Tongue (tissue), 2 donors: Measurements from ENCODE around the gene APOBR. TPM values are rescaled to one million over a fixed set of nuclear protein-coding genes. Genes with fewer than 3 reads are reported as not detected.
"Not testable (repeated sequence)": the region's sequence is repeated elsewhere in the genome, so short reads cannot be mapped to it uniquely, and the experiment has no call there.

Experiments used
- DNase-seq: peaks from one replicate; pipeline ENCODE4 v3.0.0-alpha.2; 2015
- total RNA-seq: library from RNA; depleted of rRNA; stranded (reverse); fragments of >200 nt; gene quantifications from one replicate; pipeline ENCODE4 v1.2.3, GENCODE V29; 2014

APOBR gene
- total RNA-seq, 1 donor from 2014 or later = 0.92 TPM

DNA sequence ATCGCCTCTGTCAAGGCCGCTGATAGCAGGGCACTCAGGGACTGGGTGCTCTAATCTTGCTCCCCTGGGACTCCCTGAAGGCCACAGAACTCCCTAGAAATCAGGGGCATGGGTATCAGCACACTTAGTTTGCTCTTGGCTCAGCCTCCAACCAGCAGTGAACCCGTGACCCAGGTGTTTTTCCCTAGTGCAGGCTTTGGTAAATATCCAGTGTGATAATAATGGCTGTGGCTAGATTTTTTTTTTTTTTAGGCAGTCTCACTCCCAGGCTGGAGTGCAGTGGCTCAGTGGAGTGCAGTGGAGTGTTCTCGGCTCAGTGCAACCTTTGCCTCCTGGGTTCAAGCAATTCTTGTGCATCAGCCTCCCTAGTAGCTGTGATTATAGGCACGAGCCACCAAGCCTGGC, 34.0 kb downstream of the APOBR start:
- no peak for DNase-seq

DNA sequence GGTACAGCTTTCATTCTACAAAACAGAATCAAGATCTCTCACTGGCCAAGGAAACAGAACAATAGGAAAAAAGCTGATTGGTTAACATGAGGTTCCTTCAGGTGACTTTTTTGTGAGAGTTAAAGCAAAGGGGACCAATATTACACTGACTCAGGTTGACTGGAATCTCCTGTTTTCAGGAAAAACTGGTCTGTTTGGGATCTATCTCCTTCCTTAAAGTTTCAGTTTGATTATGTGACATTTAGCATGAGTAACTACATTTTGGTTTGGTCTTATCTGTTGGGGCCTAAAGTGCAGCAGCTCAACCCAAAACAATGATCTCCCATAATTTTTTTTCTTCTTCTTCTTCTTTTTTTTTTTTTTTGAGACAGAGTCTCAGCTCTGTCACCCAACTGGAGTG, 34.7 kb downstream of the APOBR start:
- DNase-seq = no peak

DNA sequence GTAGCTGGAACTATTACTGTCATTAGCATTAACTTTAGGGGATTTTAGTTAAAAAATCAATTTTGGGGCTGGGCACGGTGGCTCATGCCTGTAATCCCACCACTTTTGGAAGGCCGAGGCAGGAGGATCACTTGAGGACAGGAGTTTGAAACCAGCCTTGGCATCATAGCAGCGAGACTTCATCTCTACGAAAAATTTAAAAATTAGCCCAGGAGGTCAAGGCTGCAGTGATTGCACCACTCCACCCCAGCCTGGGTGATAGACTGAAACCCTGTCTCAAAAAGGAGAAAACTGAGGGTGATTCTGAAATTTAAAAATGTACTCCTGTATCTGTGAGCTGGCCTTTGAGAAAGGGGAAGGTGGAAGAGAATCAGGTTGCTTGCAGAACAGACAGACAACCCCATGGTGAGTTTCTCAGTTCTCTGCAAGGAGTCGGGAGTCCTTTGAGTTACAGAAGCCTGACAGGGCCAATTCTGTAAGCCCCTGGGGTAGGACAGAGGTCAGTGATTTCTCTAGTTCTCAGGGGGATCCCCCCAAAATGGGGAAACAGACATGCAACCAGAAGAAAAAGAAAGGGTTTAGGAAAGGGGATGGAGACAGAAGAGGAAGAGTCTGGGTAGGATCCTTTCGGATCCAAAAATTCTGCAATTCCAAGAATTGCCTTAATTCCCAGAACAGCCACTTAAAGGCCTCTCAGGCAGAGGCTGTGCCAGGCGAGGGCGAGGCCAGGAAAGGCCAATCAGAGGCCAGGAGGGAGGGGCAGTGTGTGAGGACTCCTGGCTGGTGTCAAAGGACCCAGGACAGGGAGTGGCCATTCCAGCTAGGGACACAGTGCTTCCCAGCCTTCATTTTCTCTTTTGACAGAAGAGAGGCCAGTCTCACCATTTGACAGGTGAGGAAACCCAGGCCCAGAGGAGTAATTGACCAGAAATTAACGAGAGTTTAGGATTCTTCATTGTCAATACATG, 37.6 kb downstream of the APOBR start:
- peak; percentile 21 for DNase-seq

DNA sequence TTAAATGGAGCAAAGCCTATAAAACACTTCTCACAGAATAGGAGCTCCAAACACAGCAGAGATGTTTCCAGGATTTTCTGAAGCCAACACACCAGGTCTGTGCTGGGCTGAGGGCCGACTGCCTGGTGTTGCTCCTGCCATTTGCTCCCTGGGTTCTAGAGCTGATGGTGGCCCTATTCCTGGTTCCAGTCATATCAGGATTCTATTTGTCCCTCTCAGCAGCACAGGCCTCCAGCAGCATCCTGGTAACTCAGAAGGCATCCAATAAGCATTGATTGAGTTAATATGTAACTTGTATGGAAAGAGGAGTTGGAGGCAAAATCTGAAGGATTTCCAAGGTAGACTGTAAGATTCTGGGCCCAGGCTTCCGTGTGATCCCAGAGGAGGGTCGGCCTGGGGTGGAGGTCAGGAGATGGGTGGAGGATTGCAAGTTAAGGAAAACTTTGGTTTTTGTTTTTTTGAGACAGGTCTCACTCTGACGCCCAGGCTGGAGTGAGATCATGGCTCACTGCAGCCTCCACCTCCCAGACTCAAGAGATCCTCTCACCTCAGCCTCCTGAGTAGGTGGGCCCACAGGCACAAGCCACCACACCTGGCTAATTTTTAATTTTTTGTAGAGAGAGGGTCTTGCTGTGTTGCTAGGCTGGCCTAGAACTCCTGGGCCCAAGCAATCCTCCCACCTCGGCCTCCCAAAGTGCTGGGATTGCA, 38.7 kb downstream of the APOBR start:
- no peak for DNase-seq

DNA sequence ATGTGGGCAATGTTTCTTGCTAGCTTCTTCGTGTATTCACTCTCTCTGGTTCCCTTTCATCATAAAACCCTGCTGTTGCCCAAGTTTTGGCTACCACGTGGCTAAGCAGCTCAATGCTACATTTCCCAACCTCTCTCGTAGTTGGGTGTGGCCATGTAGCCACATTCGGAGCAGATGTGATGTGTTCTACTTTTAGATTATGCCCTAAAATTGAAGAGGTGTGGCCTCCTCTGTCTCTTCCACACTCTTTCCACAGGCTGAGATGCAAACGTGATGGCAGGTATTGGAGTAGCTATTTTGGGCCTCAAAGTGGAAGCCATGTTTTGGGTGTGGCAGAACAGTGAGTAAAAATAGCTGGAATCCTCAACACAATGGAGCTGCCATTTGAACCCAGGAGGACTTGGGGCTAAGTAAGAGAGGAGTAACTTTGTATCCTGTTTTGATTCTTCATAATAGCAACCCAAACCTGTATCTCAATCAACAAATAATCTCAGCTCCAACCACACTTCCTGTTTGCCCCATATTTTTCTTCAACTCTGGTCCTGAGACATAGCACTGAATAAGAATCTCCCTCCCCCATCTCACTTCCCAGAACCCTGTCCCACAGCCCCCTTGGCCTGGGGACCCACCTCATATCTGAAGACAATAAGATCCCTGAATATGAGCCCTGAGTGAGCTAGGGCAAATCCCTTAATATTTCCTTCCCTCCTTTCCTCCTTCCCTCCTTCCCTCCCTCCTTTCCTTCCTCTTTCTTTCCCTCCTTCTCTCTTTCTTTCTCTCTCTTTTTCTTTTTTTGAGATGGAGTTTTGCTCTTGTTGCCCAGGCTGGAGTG, 40.3 kb downstream of the APOBR start:
- DNase-seq = no peak

DNA sequence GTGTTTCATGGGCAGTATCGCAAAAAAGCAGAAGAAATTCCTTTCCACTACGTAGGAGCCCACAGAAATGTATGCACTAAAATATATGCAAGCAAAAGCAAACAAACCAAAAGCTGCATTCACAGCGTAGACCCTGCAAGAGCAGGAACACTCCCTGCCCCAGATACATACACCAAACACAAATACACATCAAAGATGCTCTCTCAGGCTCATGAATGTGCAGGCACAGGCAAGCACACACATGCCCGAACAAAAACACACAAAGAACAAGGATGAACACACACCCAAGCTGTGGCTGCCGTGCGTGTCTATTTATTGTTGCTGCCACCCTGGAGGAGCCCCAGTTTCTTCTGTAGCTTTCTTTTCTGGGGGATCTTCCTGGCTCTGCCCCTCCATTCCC, 42.6 kb downstream of the APOBR start:
- peak; percentile 69 for DNase-seq

DNA sequence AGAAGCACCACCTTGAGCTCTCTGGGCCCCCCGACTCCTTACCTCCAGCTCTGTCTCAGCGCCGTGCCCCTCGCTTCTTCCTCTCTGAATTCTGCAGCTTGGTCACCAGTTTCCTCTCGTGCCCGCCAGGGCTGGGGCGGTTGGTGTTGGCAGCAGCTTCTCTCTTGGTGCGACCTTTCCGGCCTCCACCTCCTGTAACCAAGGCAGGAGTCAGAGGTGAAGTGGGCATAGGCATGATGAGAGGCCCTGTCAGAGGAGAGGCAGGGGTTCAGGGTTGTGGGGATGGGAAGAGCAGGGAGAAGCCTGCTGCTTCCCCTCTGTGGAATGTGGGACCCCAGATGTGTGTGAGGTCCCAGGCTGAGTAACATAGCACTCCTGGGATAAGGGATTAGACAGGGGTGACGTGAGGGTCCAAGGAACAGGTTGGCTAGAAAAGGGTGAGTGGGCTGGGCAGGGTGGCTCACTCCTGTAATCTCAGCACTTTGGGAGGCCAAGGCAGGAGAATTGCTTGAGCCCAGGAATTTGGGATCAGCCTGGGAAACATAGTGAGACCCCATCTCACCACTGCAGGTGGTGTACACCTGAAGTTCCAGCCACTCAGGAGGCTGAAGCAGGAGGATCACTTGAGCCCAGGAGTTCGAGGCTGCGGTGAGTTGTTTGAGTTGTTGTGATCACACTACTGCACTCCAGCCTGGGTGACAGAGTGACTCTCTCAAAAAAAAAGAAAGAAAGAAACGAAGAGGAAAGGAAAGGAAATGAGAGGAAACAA, 43.7 kb downstream of the APOBR start:
- no peak for DNase-seq

DNA sequence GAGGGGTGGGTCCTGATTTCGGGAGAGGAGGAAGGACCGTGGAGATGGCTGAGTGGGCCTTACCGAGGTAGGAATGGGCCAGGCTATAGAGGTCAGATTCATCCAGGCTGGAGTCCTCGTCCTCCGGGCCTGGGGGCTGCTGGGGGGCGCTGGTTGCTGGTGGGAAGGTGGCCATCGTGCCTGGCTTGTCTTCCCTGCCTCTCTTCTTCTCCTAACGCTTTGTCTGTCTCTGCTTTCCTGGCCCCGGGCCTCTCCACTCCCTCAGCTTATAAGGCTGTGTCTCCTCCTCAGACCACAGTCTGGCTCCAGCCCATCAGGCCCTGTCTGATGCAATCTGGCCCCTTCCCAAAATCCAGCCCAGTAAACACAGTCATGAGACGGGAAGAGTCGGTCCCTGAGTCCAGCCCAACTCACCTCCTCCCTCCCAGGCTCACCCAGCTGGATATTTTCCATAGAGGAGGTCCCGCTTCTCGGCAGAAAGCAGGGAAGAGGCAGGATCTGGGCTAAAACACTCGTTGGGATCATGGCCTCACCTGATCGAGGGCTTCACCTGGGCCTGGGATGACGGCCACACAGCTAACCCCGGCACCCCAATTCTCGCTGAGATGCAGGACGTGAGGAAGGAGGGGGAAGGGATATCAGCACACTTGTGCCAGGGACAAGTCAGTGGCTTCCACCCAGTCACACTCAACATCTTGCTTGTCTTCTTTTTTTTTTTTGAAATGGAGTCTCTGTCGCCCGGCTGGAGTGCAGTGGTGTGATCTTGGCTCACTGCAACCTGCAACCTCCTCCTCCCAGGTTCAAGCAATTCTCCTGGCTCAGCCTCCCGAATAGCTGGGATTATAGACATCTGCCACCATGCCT, 44.5 kb downstream of the APOBR start, which contains the start of gene NUPR1:
Gene NUPR1, minus strand, starts transcription at position 242 of the 864 bp plus-strand sequence. Its CDS starts 67 bp downstream, at position 175.
- peak; percentile 94 for DNase-seq

DNA sequence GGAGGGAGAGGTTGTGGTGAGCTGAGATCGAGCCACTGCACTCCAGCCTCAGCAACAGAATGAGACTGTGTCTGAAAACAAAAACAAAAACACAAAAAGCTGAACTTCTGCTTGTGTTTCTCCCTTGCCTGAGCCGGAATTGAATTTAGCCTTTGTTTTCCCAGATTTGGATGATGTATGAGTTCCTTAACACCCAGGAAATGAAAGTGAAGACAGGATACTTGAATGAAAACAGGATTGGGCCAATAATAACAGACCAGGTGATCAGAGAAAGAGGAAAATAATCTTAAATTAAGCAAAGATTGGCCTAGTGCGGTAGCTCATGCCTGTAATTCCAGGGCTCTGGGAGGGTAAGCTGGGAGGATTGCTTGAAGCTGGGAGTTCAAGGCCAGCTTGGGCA, 45.9 kb downstream of the APOBR start:
- no peak for DNase-seq

DNA sequence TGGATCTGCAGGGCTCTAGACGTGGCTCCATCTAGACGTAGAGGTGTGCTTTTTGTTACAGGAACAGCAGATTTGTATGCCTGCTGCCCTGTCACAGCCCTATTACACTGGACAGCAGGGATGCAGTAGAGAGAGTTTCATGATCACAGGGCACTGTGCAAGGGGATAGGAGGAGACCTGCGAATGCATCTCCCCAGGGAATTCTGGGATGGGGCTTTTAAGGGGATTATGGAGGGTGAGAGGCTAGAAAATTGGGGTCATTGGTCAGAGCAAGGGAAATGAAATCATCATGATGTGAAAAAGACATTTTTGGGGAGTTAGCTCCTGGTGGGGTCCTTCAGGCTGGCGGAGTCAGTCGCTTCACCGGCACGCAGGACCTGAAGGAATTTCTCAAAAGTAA, 48.2 kb downstream of the APOBR start:
- no peak for DNase-seq

DNA sequence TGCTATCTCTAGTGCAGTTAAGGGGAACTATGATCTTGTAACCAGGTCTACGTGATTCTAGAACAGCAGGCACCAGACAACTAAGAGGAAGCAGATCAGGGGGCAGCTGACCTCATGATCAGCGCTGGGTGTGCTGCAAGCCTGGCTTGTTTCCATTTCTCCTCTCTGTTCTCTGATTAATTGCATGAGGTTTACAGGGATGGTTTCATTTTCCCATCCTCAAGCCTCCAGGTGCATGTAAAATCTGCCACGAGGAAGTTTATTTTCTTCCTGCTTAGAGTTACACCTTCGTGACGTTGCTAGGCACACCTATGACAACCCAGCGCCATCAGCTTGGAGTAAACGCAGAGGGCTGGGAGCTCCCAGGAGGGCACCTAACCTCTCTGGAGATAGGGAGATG, 48.6 kb downstream of the APOBR start:
- peak; percentile 22 for DNase-seq

DNA sequence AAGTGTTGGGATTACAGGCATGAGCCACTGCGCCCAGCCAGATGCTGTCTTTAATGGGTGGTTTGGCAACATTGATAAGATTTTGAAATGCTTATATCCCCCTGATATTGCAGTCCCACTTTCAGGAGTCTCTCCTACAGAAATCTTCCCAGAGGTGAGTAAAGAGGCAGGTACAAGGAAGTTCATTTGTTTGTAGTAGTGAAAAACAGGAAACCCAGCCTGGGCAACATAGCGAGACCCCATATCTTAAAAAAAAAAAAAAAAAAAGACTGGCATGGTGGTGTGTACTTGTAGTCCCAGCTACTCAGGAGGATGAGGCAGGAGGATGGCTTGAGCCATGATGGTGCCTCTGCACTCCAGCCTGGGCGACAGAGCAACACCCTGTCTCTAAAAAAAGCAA, 50.6 kb downstream of the APOBR start:
- DNase-seq = no peak

DNA sequence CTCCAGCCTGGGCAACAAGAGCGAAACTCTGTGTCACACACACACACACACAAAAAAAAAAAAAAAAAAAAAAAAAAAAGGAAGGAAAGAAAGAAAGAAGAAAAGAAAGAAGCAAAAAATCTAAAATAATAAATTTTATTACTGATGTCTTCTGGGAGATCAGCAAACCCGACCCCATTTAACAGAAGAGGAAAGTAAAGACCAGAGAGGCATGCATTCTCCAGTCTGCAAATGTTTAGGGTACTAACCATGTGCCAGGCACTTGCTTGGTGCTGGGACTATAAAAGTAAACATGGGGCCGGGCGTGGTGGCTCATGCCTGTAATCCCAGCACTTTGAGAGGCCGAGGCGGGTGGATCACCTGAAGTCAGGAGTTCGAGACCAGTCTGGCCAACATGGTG, 51.5 kb downstream of the APOBR start:
- not testable (repeated sequence) for DNase-seq

DNA sequence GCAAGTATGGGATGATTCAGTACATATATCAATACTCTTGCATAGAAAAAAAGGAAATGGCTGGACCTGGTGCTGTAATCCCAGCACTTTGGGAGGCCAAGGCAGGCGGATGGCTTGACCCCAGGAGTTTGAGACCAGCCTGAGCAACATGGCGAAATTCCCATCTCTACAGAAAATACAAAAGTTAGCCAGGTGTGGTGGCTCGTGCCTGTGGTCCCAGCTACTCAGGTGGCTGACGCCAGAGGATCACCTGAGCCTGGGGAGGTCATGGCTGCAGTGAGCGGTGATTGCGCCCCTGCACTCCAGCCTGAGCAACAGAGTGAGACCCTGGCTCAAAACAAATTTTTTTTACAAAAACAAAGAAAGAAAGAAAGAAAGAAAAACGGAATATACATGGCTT, 52.2 kb downstream of the APOBR start:
- DNase-seq = no peak

DNA sequence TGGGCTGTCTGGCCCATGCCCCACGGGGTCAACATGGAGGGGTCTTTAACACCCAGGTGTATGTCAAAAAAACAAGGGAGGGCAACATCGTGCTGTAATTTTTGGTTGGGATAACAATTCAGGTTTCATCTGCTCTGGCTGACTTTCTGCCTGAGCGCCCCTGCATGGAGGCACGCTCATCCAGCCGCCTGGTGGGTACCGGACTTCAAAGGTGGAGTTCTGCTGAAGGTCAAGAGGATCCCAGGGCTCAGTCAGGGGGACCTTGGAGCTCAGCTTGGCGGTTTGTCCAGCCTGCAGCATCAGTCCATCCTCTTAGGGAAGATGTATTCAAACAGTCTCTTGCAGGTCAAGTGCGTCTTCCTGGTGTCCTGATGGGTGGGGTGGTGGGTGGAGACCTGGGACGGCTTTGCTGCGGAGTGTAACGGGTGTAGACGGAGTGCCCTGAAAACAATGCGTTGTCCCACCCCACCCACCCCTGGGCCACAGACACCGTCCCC, 53.9 kb downstream of the APOBR start:
- DNase-seq = no peak

Other genes with a start within 250 kb of the APOBR start
- gene SBK1, start 202.1 kb upstream of the APOBR start, total RNA-seq = 8.7 TPM
- not detected for gene NPIPB6, start 131.1 kb upstream of the APOBR start, total RNA-seq
- 133 TPM for gene EIF3CL, start 90.8 kb upstream of the APOBR start, total RNA-seq
- gene NPIPB7, start 22.3 kb upstream of the APOBR start, total RNA-seq = not detected
- 14.5 TPM for gene CLN3, start 2.6 kb upstream of the APOBR start, total RNA-seq
- gene IL27, start 12.2 kb downstream of the APOBR start, total RNA-seq = not detected
- 1.4 TPM for gene NUPR1, start 44.3 kb downstream of the APOBR start, total RNA-seq
- 9.7 TPM for gene SGF29, start 59.3 kb downstream of the APOBR start, total RNA-seq
- not detected for gene SULT1A2, start 102.4 kb downstream of the APOBR start, total RNA-seq
- 12.8 TPM for gene SULT1A1, start 115.4 kb downstream of the APOBR start, total RNA-seq
- gene NPIPB8, start 143.4 kb downstream of the APOBR start, total RNA-seq = 0.21 TPM
- gene EIF3C, start 216.8 kb downstream of the APOBR start, total RNA-seq = 102 TPM